HFFc6 (cell line): ENCODE data around the gene PDE4B. TPM values are rescaled to one million over a fixed set of nuclear protein-coding genes. Genes with fewer than 3 reads are reported as not detected.

ENCODE experiments used
- DNase-seq: peaks from one replicate; pipeline ENCODE4 v3.0.0-alpha.2; 2018
- H3K27ac Mint-ChIP-seq: 2 replicates; pipeline ENCODE4 v1.8.0; 2020; ENCODE audit warnings: mild to moderate bottlenecking, mixed read lengths
- H3K27me3 Mint-ChIP-seq: 2 replicates; pipeline ENCODE4 v1.8.0; 2021; ENCODE audit warnings: mild to moderate bottlenecking, moderate library complexity, mixed read lengths; ENCODE audit not compliant: insufficient read depth
- H3K36me3 Mint-ChIP-seq: 2 replicates; pipeline ENCODE4 v1.8.0; 2021; ENCODE audit warnings: low read depth, mixed read lengths
- H3K4me1 Mint-ChIP-seq: 2 replicates; pipeline ENCODE4 v1.8.0; 2020; ENCODE audit warnings: low read depth, mixed read lengths
- H3K4me3 Mint-ChIP-seq: 2 replicates; pipeline ENCODE4 v1.8.0; 2020; ENCODE audit warnings: mild to moderate bottlenecking, moderate library complexity, mixed read lengths
- H3K9me3 Mint-ChIP-seq: 2 replicates; pipeline ENCODE4 v1.8.0; 2020; ENCODE audit warnings: mild to moderate bottlenecking, mixed read lengths
- total RNA-seq, 6 experiments: library from RNA; stranded (reverse); fragmentation: NEBNext Ultra II Directional; extraction: Animal tissue kit (Norgen Biotek cat#: 25700); gene quantifications; 2 replicates in 1 of 6; 3 replicates in 5 of 6; pipeline ENCODE4 v1.2.3, GENCODE V29; 2021
- TF ChIP-seq, protein P1 (sequence below): fragments of 200-600 bp; sonication (generic); IDR thresholded peaks from 2 replicates; pipeline ENCODE4 v1.5.0; 2021; ENCODE audit warnings: antibody characterized with exemption, mild to moderate bottlenecking

The PDE4B gene
- total RNA-seq, 6 experiments from 2014 or later = 34.9 to 57.6 (median 42.8) TPM

DNA sequence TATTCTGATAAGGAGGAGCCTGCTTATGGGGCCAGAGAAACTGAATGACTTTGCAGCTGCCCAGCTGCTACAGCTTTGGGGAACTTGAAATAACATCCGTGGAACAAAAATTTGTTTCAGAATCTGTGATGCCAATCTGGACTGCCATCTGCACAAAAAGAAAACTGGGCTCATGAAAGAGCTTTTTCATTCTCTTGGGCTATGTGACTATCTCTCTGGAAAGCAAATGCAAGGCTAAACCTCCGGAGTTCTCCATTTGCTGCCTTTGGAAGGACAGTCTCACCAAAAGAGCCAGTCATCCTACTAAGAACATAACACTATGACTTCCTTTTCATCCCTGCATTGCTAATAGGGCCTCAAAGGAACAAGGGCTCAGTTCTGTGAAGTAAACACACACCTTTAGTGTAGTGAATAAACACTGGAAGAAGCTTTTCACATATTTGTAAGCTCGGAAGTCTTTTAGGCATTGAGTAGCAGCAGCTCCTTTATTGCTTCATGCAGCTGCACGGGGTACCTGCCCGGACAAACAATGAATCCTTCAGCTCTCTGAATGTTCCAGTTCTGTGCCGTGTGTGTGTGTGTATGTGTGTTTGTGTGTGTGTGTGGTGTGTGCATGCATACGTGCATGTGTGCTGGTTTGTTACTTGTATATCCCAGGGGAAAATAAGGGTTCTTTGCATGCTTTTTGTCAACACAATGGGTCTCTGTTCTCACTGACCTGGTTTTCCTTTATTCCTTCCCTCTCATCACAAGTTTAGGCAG is 485.7 kb downstream of the PDE4B start:
- no peak overlapping the region for H3K27ac Mint-ChIP-seq
- no peaks in the 10 kb centered on the region for H3K36me3 Mint-ChIP-seq
- DNase-seq = no peak

DNA sequence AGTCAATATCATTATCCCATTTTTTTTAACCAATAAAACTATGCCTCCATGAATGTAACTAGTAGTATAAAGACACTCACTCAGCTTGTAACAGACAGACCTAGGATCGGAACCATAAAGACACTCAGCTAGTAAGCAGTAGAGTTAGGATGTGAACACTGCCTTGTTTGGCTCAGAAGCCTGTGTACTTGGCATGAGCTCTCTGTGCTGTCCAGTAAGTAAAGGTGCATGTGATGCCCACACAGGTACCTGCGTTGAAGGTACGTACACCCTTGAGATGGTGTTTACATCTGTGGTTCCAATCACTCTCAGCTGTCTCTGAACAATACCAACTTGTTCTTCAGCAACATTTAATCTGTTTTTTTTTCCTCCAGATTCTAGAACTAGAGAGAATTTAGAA is 489.1 kb downstream of the PDE4B start:
- peaks cover 4% of the 10 kb centered on the region; the same call in 1 of the 2 replicates for H3K36me3 Mint-ChIP-seq
- no peaks in the 10 kb centered on the region for H3K9me3 Mint-ChIP-seq
- H3K27ac Mint-ChIP-seq = peak overlapping the region; percentile 87
- H3K27me3 Mint-ChIP-seq = no peaks in the 10 kb centered on the region; the same call in 1 of the 2 replicates
- DNase-seq = no peak
- peaks cover 46% of the 10 kb centered on the region for H3K4me1 Mint-ChIP-seq
- H3K4me3 Mint-ChIP-seq = no peak overlapping the region
- TF ChIP-seq, protein P1, sequence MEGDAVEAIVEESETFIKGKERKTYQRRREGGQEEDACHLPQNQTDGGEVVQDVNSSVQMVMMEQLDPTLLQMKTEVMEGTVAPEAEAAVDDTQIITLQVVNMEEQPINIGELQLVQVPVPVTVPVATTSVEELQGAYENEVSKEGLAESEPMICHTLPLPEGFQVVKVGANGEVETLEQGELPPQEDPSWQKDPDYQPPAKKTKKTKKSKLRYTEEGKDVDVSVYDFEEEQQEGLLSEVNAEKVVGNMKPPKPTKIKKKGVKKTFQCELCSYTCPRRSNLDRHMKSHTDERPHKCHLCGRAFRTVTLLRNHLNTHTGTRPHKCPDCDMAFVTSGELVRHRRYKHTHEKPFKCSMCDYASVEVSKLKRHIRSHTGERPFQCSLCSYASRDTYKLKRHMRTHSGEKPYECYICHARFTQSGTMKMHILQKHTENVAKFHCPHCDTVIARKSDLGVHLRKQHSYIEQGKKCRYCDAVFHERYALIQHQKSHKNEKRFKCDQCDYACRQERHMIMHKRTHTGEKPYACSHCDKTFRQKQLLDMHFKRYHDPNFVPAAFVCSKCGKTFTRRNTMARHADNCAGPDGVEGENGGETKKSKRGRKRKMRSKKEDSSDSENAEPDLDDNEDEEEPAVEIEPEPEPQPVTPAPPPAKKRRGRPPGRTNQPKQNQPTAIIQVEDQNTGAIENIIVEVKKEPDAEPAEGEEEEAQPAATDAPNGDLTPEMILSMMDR = no peak

More for the DNA sequence above, 485.7 kb downstream of the PDE4B start:
- no peak overlapping the region for H3K4me3 Mint-ChIP-seq
- peaks cover 58% of the 10 kb centered on the region for H3K4me1 Mint-ChIP-seq
- no peaks in the 10 kb centered on the region for H3K27me3 Mint-ChIP-seq
- TF ChIP-seq, protein P1 = no peak
- no peaks in the 10 kb centered on the region for H3K9me3 Mint-ChIP-seq

DNA sequence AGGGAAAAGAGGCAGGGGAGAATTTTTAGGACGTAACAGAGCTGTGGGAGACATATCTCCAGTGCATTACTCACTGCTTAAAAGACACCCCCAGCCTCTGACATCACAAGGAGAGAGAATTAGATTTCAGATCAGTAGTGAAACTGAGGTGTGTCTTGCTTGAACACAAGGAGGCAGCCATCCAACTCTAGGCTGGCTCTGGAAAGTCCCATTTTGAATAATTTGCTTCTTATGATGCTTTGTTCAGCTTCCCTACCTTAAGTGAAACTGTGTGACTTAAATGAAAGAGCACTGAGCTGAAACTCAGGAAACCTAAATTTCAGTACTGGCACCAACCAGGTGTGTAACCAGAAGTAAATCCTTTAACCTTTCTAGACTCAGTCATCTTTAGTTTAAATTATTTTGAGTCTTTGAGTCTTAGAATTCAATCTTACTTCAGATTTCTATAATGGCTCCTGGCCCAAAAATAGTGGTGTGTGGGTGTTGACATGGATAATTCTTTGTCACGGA is 489.7 kb downstream of the PDE4B start:
- no peaks in the 10 kb centered on the region for H3K9me3 Mint-ChIP-seq
- no peaks in the 10 kb centered on the region; the same call in 1 of the 2 replicates for H3K27me3 Mint-ChIP-seq
- H3K27ac Mint-ChIP-seq = peak overlapping the region; percentile 87
- H3K4me1 Mint-ChIP-seq = peaks cover 46% of the 10 kb centered on the region
- peaks cover 4% of the 10 kb centered on the region; the same call in 1 of the 2 replicates for H3K36me3 Mint-ChIP-seq
- peak; percentile 83 for DNase-seq
- peak overlapping the region; percentile 23; the same call in 1 of the 2 replicates for H3K4me3 Mint-ChIP-seq
- TF ChIP-seq, protein P1 = peak; percentile 57

DNA sequence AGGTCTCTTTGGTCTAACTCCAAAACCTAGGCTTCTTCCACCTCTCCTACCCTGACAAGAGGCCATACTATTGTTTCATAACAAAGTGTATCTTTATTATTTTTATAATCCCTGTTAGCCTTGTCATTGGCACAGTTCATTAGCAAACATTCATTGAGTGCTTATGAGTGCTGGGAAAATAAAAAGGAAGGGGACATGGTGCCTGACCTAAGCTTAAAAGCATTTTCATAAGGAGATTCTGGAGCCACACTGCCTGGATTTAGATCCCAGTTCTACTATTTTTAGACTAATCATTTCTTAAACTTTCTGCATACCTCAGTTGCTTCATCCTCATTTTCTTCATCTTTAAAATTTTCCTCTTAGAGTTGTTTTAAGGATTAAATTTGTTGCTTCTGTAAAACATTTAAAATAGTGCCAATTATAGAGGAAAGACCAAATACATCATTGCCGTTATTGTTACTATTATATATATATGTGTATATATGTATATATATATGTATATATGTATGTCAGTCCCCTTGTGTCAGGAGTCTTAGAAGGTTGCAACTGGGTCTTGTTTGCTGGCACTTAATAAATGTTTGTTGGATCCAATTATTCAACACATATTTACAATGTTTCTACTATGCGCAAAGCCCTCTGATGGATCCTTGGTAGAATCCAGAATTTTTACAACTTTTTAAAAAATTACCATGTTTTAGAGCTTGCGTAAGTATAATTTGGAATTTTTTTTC is 490.4 kb downstream of the PDE4B start:
- TF ChIP-seq, protein P1 = no peak
- Mint-ChIP-seq H3K9me3 (no peaks in the 10 kb centered on the region), H3K4me1 (peaks cover 42% of the 10 kb centered on the region), H3K27ac (peak overlapping the region; percentile 87), H3K36me3 (peaks cover 4% of the 10 kb centered on the region; the same call in 1 of the 2 replicates), H3K27me3 (no peaks in the 10 kb centered on the region; the same call in 1 of the 2 replicates), H3K4me3 (no peak overlapping the region)
- DNase-seq = peak; percentile 28

DNA sequence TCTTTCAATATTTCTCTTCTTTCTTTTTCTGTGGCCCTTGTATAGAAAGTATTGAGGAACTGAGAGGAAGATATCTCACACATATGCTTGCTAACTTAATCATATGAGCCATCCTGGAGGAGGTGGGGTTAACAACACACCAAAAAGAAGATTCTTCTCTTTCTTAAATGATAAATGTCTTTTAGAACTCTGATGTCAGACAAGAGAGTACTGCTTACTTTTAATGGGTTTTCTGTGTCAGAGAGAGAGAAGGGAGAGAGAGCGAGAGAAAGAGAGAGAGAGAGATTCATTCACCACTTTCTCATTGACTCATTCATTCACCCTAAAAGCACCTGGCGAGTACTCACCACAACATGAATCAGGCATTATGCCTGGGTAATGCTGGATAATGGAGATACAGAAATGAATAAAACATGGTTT is 490.9 kb downstream of the PDE4B start:
- peak overlapping the region; percentile 17; the same call in 1 of the 2 replicates for H3K4me3 Mint-ChIP-seq
- H3K9me3 Mint-ChIP-seq = no peaks in the 10 kb centered on the region
- peaks cover 4% of the 10 kb centered on the region; the same call in 1 of the 2 replicates for H3K36me3 Mint-ChIP-seq
- peak; percentile 63 for DNase-seq
- TF ChIP-seq, protein P1 = no peak
- H3K27ac Mint-ChIP-seq = peak overlapping the region; percentile 79
- peaks cover 38% of the 10 kb centered on the region for H3K4me1 Mint-ChIP-seq
- H3K27me3 Mint-ChIP-seq = no peaks in the 10 kb centered on the region; the same call in 1 of the 2 replicates
